Motor neuron (in vitro differentiated cells): Measurements from ENCODE around the gene RAB6A. TPM values are rescaled to one million over a fixed set of nuclear protein-coding genes. Genes with fewer than 3 reads are reported as not detected.
A peak's percentile ranks its signal among the peaks of the same experiment; 100 is the strongest.
"Not testable (repeated sequence)": the region's sequence is repeated elsewhere in the genome, so short reads cannot be mapped to it uniquely, and the experiment has no call there.

Experiments used
- ATAC-seq, 8 experiments: fragments of 200-7000 bp; cut with Tn5 transposase; replicated peaks in 6 of 8; 2 replicates each; pipeline ENCODE4 v1.8.0; 2021; ENCODE audit warnings: mild to moderate bottlenecking in 8 of 8, moderate library complexity in 8 of 8
- H3K27ac ChIP-seq, 2 donors: fragments of 250-450 bp; sonication (Bioruptor Pico); 2 replicates each; pipeline ENCODE4 v1.9.0; 2021; ENCODE audit warnings: antibody characterized with exemption in 2 of 2, mild to moderate bottlenecking in 2 of 2, moderate library complexity in 1 of 2
- H3K4me1 ChIP-seq, 2 donors: fragments of 250-450 bp; sonication (Bioruptor Pico); replicated peaks in 1 of 2; 2 replicates each; pipeline ENCODE4 v1.6.1; 2021; ENCODE audit warnings: antibody characterized with exemption in 2 of 2, mild to moderate bottlenecking in 2 of 2, moderate library complexity in 1 of 2
- H3K4me3 ChIP-seq, 5 donors: fragments of 250-450 bp; sonication (Bioruptor Pico); 2 replicates each; pipeline ENCODE4 v1.9.0; 2021; ENCODE audit warnings: antibody characterized with exemption in 5 of 5, mild to moderate bottlenecking in 5 of 5, moderate library complexity in 4 of 5
- WGBS, 10 experiments: fragments of 450-650 bp; shearing (Covaris generic); methylation state at CpG; one replicate each; pipeline ENCODE4 v1.0.0; 2022; 5-methylcytosine and 5-hydroxymethylcytosine counted together
- in situ Hi-C, 9 experiments: fragments of 400-800 bp; cut with MboI; loops; one replicate each; pipeline ENCODE4 v1.15.0; 2021; ENCODE audit warnings: low sequenced_read_pairs in 9 of 9, low pct_unique_long_range_greater_than_20kb in 2 of 9; ENCODE audit not compliant: unreplicated experiment in 9 of 9
- total RNA-seq, 8 experiments: library from RNA; unstranded; fragments of 300-600 nt; gene quantifications; 2 replicates each; pipeline versions ENCODE4 v1.2.3 to v1.2.4, GENCODE V29; 2022

Gene RAB6A
- total RNA-seq, 8 experiments from 2014 or later: 61.5 to 173 (median 100) TPM

DNA sequence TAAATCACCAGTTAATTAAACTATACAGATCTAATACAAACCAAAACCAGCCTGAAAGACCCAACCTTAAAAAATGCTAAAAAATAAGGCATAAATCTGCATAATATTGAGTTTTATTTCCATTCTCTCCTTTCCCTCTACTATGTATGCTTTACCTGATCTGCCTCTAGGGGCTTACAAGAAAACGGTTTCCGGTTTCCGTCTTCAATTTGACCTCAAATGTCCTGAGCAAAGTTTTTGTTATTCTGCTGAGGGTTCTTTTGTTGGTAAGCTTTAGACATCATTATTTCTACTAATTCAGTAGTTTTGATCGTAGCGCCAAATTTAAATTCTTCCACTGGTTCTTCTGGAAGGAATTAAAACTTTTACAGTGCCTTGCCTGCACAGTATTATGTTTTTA, 84.3 kb downstream of the RAB6A start:
- ATAC-seq, H3K4me1 ChIP-seq, H3K4me3 ChIP-seq, in situ Hi-C loops, H3K27ac ChIP-seq: not testable (repeated sequence)
- 84 to 100% (median 96%) methylated on average over 3 to 5 of the region's 5 CpGs for WGBS, 10 experiments

DNA sequence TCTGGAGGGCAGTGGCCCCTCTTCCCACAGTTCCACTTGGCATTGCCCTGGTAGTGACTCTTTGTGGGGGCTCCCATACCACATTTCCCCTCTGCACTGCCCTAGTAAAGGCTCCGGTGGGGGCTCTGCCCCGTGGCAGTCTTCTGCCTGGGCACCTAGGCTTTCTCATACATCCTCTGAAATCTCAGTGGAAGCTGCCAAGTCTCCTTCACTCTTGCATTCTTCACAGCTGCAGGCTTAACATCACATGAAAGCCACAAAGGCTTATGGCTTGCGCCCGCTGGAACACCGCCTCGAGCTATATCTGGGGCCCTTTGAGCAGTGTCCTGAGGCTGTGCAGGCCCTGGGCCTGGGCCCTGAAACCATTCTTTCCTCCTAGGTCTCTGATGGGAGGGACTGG, 89.2 kb downstream of the RAB6A start:
- peak in 4 of 8 experiments; percentile 19 to 38 (median 24) for ATAC-seq
- WGBS, 10 experiments: 80 to 96% (median 88%) methylated on average over 2 to 4 of the region's 6 CpGs; no CpG with 5 or more reads in 6 of the 10 experiments
- no peak overlapping the region for H3K4me3 ChIP-seq
- in situ Hi-C loops: loop anchor here in 1 of 9 experiments (25.0 kb wide), 2 partner anchors 184 to 284 kb away; partner anchors contain the start of gene RELT
- H3K4me1 ChIP-seq: no peaks in the 10 kb centered on the region
- no peak overlapping the region for H3K27ac ChIP-seq

DNA sequence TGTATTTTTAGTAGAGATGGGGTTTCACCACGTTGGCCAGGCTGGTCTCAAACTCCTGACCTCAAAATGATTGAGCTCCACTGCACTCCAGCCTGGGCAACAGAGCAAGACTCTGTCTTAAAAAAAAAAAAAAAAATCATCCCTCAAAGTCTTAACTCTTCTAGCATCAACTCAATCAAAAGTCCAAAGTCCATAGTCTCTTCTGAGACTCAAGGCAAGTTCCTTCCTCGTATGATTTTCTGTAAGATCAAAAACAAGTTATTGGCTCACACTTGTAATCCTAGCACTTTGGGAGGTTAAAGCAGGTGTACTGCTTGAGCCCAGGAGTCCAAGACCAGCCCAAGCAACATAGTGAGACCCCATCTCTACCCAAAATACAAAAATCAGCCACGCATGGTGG, 90.1 kb downstream of the RAB6A start:
- Histone ChIP-seq H3K27ac (no peak overlapping the region), H3K4me3 (no peak overlapping the region), H3K4me1 (no peaks in the 10 kb centered on the region)
- WGBS, 10 experiments: 60 to 100% (median 100%) methylated on average over 1 to 3 of the region's 3 CpGs; no CpG with 5 or more reads in 3 of the 10 experiments
- ATAC-seq: no peak
- in situ Hi-C loops: loop anchor here in 1 of 9 experiments (25.0 kb wide), 2 partner anchors 184 to 284 kb away; partner anchors contain the start of gene RELT

DNA sequence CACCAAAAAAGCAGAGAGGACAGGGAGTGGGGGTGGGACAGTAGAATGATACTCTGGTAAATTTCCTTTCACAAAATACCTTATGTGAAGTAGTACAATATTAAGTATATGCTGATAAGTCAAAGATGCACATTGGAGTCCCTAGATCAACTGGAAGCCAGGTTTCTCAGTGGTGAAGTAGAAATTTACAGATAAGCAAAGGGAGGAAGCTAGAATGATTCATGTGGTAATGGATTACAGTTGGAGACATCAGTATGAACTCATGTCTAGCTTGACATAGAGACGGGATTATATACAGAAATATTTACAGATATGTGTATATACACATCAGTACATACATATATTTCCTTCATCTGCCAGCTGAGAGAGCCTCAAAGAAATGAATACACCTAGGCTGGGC, 93.0 kb downstream of the RAB6A start:
- peaks cover 0 to 10% of the 10 kb centered on the region in 2 donors for H3K4me1 ChIP-seq
- in situ Hi-C loops: loop anchor here in 1 of 9 experiments (25.0 kb wide), 2 partner anchors 181 to 281 kb away; partner anchors contain the start of gene RELT
- no peak overlapping the region for H3K27ac ChIP-seq
- WGBS, 10 experiments: 44 to 100% (median 83%) methylated on average over 1 of the region's 1 CpG; no CpG with 5 or more reads in 7 of the 10 experiments
- no peak for ATAC-seq
- no peak overlapping the region for H3K4me3 ChIP-seq

DNA sequence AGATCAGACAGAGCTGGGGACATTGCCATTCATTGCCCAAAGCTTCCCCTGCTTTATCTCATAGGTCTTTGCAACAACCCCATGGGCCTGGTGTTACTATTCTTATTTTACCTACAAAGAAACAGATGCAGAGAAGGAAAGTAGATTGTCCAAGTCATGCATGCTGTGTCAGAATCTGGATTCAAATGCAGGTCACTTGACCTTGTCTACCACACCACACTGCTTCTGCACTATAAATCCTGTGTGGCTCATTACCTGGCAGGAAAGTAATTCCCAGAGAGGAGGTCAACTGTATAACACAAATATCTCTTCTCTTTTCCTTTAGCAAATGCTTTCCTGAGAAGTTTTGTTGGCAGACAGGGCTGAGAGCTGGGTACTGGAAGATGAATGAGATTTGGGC, 96.0 kb downstream of the RAB6A start:
- in situ Hi-C loops: loop anchor here in 2 of 9 experiments (5.0 to 25.0 kb wide), 3 partner anchors 178 to 278 kb away; partner anchors contain the start of gene RELT (in 1 of the 2)
- Histone ChIP-seq H3K4me3 (no peak overlapping the region), H3K27ac (no peak overlapping the region), H3K4me1 (peaks cover 4 to 10% of the 10 kb centered on the region in 2 donors)
- no peak for ATAC-seq

DNA sequence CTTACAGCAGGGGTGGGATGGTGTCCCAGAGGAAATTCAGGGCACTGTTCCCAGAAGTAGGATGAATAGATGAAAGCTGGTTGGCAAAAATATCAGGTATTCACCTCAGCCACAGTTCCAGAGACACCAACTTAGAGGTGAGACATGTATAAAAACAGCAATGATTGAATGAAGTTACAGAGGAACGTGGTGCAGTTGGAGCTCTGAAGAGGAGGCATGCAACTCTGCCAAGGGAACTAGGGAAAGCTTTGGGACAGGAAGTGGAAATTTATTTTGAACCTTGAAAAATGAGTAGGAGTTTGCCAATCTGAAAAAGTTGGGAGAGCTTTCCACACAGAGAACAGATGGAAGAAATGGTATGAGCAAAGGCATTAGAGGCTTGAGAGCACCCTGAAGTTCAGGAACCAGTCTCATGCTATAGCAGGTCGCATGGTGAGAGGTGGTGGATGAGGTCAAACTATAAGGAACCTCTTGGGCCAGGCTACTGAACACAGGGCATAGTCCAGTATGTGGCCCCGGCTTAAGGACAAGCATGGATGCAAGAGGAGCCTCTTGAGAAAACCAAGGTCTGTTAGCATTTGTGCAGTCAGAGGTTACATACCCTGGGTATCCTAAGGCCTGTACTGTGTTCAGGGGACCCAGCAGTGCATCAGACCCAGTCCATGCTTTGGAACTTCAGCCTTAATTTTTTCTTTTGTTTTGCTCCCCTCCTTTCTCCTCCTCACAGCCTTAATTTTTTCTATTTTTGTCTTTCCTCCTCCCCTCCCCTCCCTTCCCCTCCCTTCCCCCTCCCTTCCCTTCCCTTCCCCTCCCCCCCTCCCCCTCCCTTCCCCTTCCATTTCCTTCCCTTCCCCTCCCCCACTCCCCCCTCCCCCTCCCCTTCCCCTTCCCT, 97.0 kb downstream of the RAB6A start:
- H3K4me1 ChIP-seq: peaks cover 4 to 10% of the 10 kb centered on the region in 2 donors
- no peak overlapping the region for H3K4me3 ChIP-seq
- 40 to 88% (median 79%) methylated on average over 1 to 3 of the region's 3 CpGs; no CpG with 5 or more reads in 3 of the 10 experiments for WGBS, 10 experiments
- in situ Hi-C loops: loop anchor here in 2 of 9 experiments (5.0 to 25.0 kb wide), 3 partner anchors 177 to 277 kb away; partner anchors contain the start of gene RELT (in 1 of the 2)
- no peak for ATAC-seq
- no peak overlapping the region for H3K27ac ChIP-seq

DNA sequence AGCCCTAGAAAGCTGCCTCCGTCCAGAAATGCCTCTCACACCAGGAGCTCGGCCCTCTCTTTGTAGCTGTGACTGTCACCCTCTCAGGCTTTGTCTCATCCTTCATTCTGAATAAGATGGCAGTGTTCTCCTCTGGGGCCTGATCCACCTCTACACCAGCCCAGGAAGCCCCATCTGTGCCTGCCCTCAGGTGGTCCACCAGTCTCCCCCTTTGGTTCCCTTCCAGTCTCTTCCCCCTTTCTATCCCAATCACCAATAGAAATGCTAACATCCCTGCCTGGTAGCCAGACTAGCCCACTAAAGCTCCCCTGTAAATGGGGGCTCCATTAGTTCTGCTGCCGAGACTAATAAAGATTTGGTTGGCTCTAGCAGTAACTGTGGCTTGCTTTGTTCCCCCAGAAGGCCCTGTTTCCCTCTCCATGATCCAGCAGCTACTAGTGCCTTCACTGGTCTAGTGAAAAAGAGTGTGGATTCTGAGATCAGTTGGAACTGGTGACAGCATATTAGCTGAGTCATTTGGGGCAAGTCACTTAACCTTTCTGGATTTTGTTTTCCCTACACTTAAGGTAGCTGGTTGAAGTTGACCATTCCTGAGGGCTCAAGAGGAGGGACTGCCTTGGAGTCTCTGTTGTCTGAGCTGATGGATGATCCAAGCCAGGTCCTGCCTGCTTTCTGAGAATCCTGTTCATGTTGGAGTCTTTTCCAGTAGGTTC, 98.3 kb downstream of the RAB6A start:
- Histone ChIP-seq H3K4me3 (no peak overlapping the region), H3K4me1 (peaks cover 4 to 10% of the 10 kb centered on the region in 2 donors), H3K27ac (no peak overlapping the region)
- ATAC-seq: no peak
- in situ Hi-C loops: loop anchor here in 2 of 9 experiments (5.0 to 25.0 kb wide), 3 partner anchors 175 to 275 kb away; partner anchors contain the start of gene RELT (in 1 of the 2)
- 70 to 100% (median 96%) methylated on average over 1 to 2 of the region's 3 CpGs; no CpG with 5 or more reads in 6 of the 10 experiments for WGBS, 10 experiments

DNA sequence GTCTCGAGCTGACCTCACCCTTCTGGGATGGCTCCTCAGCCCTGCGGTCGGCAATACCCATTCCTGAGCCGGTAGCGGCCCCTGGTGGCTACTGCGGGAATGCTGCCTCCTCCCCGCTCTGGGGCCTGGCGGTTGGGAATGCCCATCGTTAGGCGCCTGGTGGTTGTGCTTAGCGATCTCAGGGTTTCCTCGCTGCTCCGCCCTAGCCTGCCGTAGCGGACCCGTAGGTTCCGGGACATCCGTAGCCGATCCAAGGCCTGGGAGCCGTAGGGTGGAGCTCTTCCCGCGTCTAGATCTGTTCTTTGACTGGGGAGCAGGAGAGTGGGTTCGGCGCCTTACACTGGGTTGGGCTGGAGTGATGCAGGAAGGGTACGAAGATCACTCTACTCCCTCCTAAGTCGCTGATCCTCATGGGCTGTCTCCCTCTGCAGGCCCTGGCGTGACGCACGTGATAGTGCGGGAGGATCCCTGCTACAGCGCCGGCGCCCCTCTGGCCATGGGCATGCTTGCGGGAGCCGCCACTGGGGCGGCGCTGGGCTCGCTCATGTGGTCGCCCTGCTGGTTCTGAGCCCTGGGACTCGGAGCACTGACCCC, 99.7 kb downstream of the RAB6A start:
- 1 to 24% (median 12%) methylated on average over 1 to 14 of the region's 40 CpGs; no CpG with 5 or more reads in 4 of the 10 experiments for WGBS, 10 experiments
- ATAC-seq: peak; percentile 90 to 99 (median 97)
- Histone ChIP-seq H3K4me1 (peaks cover 4 to 10% of the 10 kb centered on the region in 2 donors), H3K27ac (no peak overlapping the region), H3K4me3 (peak overlapping the region in 3 of 5 donors; percentile 1 to 27 (median 15))
- in situ Hi-C loops: loop anchor here in 2 of 9 experiments (5.0 to 25.0 kb wide), 3 partner anchors 174 to 274 kb away; partner anchors contain the start of gene RELT (in 1 of the 2)

DNA sequence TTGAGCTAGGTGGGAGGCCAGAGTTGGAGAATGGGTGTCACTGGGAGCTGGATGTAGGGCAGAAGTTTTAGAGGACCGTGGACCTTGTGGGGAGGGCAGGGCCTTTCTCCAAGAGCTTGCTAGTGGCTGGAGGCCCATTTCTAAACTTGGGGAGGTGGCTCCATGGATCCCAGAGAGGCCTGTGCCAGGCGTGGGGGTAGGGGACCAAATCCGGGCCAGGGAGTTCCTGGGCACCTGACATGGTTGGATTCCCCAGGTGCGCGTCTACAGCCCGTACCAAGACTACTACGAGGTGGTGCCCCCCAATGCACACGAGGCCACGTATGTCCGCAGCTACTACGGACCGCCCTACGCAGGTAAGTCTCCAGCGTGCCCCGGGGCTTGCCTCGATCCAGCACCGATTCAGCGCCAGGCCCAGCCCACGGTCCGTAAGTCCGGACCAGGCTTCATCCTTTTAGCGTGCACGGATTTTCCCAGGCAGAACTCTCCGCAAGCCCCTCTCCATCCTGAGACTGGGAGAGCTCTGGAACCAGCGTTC, 100.3 kb downstream of the RAB6A start:
- 10 to 97% (median 23%) methylated on average over 2 to 6 of the region's 25 CpGs; no CpG with 5 or more reads in 6 of the 10 experiments for WGBS, 10 experiments
- peak in 1 of 8 experiments; percentile 35 for ATAC-seq
- Histone ChIP-seq H3K4me1 (peaks cover 4 to 10% of the 10 kb centered on the region in 2 donors), H3K4me3 (peak overlapping the region in 3 of 5 donors; percentile 1 to 27 (median 15)), H3K27ac (no peak overlapping the region)
- in situ Hi-C loops: loop anchor here in 2 of 9 experiments (5.0 to 25.0 kb wide), 3 partner anchors 173 to 273 kb away; partner anchors contain the start of gene RELT (in 1 of the 2)

DNA sequence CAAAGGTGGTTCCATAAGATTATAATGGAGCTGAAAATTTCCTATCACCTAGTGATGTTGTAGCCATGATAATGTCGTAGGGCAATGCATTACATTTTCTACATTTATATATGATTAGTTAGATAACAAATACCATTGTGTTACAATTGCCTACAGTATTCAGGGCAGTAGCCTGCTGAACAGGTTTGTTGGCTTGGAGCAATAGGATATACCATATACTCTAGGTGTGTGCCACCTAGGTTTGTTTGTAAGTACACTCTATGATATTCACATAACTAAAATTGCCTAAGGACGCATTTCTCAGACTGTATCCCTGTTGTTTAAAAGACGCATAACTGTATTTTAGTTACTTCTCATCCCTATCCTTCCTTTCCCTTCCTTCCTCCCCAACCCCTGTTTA, 100.9 kb downstream of the RAB6A start:
- in situ Hi-C loops: loop anchor here in 2 of 9 experiments (5.0 to 25.0 kb wide), 3 partner anchors 173 to 273 kb away; partner anchors contain the start of gene RELT (in 1 of the 2)
- Histone ChIP-seq H3K4me1 (peaks cover 4 to 5% of the 10 kb centered on the region in 2 donors), H3K27ac (no peak overlapping the region), H3K4me3 (no peak overlapping the region)
- WGBS, 10 experiments: 90 to 100% (median 100%) methylated on average over 1 to 3 of the region's 3 CpGs; no CpG with 5 or more reads in 2 of the 10 experiments
- ATAC-seq: no peak

DNA sequence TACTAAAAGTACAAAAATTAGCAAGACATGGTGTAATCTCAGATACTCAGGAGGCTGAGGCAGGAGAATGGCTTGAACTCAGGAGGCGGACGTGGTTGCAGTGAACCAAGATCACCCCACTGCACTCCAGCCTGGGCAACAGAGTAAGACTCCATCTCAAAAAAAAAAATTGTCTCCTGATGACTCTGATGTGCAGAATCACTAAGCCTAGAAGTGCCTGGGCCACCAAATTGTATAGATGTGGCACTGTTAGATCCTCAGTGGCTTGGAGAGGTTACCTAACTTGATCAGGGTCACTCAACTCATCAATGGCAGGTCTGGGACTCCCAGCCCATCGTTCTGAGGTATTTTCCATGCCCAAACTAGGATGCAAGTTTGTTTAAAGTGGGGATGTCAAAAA, 103.9 kb downstream of the RAB6A start:
- in situ Hi-C loops: loop anchor here in 1 of 9 experiments (25.0 kb wide), 2 partner anchors 170 to 270 kb away; partner anchors contain the start of gene RELT
- no peak for ATAC-seq
- peaks cover 8 to 20% of the 10 kb centered on the region in 2 donors for H3K4me1 ChIP-seq
- WGBS, 10 experiments: 40 to 70% (median 67%) methylated on average over 1 to 3 of the region's 3 CpGs; no CpG with 5 or more reads in 5 of the 10 experiments
- no peak overlapping the region for H3K4me3 ChIP-seq
- no peak overlapping the region for H3K27ac ChIP-seq

DNA sequence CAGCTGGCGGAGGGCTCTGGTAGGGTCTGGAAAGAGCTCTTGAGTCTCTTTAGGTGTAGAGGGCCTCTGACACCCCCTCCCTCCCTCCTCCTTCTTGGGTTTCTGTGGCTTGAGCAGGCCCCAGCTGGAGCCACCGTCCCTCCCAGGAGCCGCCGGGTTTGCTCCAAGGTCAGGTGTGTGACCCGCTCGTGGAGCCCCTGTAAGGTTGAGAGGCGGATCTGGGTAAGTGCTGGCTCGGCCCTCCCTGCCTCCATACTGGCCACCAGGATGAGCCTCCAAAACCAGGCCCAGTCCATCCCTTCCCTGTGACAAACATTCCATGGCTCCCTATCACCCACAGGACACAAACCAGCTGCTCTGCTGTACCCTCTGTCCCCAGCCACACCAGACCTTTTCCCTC, 105.2 kb downstream of the RAB6A start:
- H3K4me3 ChIP-seq: no peak overlapping the region
- no peak overlapping the region for H3K27ac ChIP-seq
- ATAC-seq: no peak
- no CpG with 5 or more reads among the region's 8 CpGs for WGBS, 10 experiments
- H3K4me1 ChIP-seq: peaks cover 13 to 24% of the 10 kb centered on the region in 2 donors
- in situ Hi-C loops: loop anchor here in 1 of 9 experiments (25.0 kb wide), 2 partner anchors 168 to 268 kb away; partner anchors contain the start of gene RELT
